B cell (primary cell): ENCODE measurements around the gene LAMA2. TPM values are rescaled to one million over a fixed set of nuclear protein-coding genes. Genes with fewer than 3 reads are reported as not detected.

Experiments used
- ATAC-seq: fragments of 200-7000 bp; cut with Tn5 transposase; one replicate; pipeline ENCODE4 v1.10.0; 2021; ENCODE audit warnings: low read depth, mild to moderate bottlenecking, moderate number of reproducible peaks, moderate library complexity
- CTCF ChIA-PET: fragments of 350-600 bp; sonication (Branson Sonifier 250); formaldehyde crosslinking; loops from one replicate; lab custom pipeline; 2021; ENCODE audit warnings: antibody characterized with exemption, inconsistent platforms; lab: Charles Lee
- POLR2A ChIA-PET: fragments of 350-600 bp; sonication (Branson Sonifier 250); formaldehyde crosslinking; loops from one replicate; lab custom pipeline; 2021; ENCODE audit warnings: antibody characterized with exemption; lab: Charles Lee
- DNase-seq: peaks from one replicate; pipeline ENCODE4 v3.0.0; 2013
- H2AFZ ChIP-seq: 2 replicates; pipeline ENCODE4 v1.6.1; 2012; ENCODE audit warnings: mild to moderate bottlenecking, low read depth, low read length; ENCODE audit not compliant: insufficient read depth, poor library complexity, severe bottlenecking
- H3K27ac ChIP-seq, 2 donors: 1 replicate in 1 of 2; 2 replicates in 1 of 2; pipeline ENCODE4 v1.5.1; 2012 to 2013; ENCODE audit warnings: low read length in 2 of 2, mild to moderate bottlenecking in 2 of 2, moderate library complexity in 1 of 2
- H3K27me3 ChIP-seq, 4 experiments: fragments of 200-600 bp in 1 of 4; sonication (generic) in 1 of 4; replicated peaks in 1 of 4; 1 replicate in 2 of 4; 2 replicates in 2 of 4; pipeline versions ENCODE4 v1.6.1 to v1.7.0; 2013 to 2016; ENCODE audit warnings: low read length in 3 of 4, mild to moderate bottlenecking in 2 of 4, mixed read lengths in 1 of 4, moderate library complexity in 1 of 4; ENCODE audit not compliant: insufficient read depth in 4 of 4, control insufficient read depth in 3 of 4; ENCODE audit errors: control extremely low read depth in 1 of 4
- H3K36me3 ChIP-seq, 2 experiments: replicated peaks in 1 of 2; 1 replicate in 1 of 2; 2 replicates in 1 of 2; pipeline versions ENCODE4 v1.6.1 to v1.7.1; 2013; ENCODE audit warnings: low read length in 1 of 2; ENCODE audit not compliant: insufficient read depth in 2 of 2, control insufficient read depth in 1 of 2; ENCODE audit errors: control extremely low read depth in 1 of 2, extremely low read depth in 1 of 2
- H3K4me1 ChIP-seq, 2 donors: fragments of 200-600 bp in 1 of 2; sonication (generic) in 1 of 2; 1 replicate in 1 of 2; 2 replicates in 1 of 2; pipeline versions ENCODE4 v1.5.1 to v1.6.1; 2013 to 2017; ENCODE audit warnings: low read length in 2 of 2; ENCODE audit not compliant: control insufficient read depth in 2 of 2, insufficient read depth in 2 of 2
- H3K4me2 ChIP-seq: replicated peaks from 2 replicates; pipeline ENCODE3; 2012; ENCODE audit warnings: mild to moderate bottlenecking, low read depth, low read length; ENCODE audit not compliant: poor library complexity, severe bottlenecking
- H3K4me3 ChIP-seq, 5 experiments: fragments of 200-600 bp in 1 of 5; sonication (generic) in 1 of 5; 1 replicate in 3 of 5; 2 replicates in 2 of 5; pipeline versions ENCODE4 v1.5.1 to v1.7.0; 2011 to 2016; ENCODE audit warnings: low read length in 4 of 5, mild to moderate bottlenecking in 4 of 5, low read depth in 2 of 5, control low read depth in 1 of 5, moderate library complexity in 1 of 5; ENCODE audit not compliant: insufficient read depth in 1 of 5; ENCODE audit errors: control extremely low read depth in 1 of 5, extremely low read depth in 1 of 5
- H3K79me2 ChIP-seq: fragments of 200-600 bp; sonication (generic); one replicate; pipeline ENCODE4 v1.6.0; 2016; ENCODE audit warnings: low read length; ENCODE audit not compliant: control insufficient read depth, insufficient read depth
- H3K9ac ChIP-seq: fragments of 200-600 bp; sonication (generic); 2 replicates; pipeline ENCODE4 v1.6.1; 2017; ENCODE audit warnings: mild to moderate bottlenecking, low read length, moderate library complexity
- H3K9me3 ChIP-seq, 3 donors: one replicate each; pipeline versions ENCODE4 v1.6.1 to v1.7.1; 2013; ENCODE audit warnings: low read length in 2 of 3; ENCODE audit not compliant: control insufficient read depth in 2 of 3, insufficient read depth in 1 of 3; ENCODE audit errors: control extremely low read depth in 1 of 3
- H4K20me1 ChIP-seq: 2 replicates; pipeline ENCODE4 v1.6.0; 2012; ENCODE audit warnings: mild to moderate bottlenecking, low read length; ENCODE audit not compliant: insufficient read depth, control insufficient read depth, poor library complexity, severe bottlenecking
- H3K27ac Mint-ChIP-seq: one replicate; pipeline ENCODE4 v1.8.0; 2021; ENCODE audit warnings: mixed read lengths
- H3K27me3 Mint-ChIP-seq: one replicate; pipeline ENCODE4 v1.8.0; 2021; ENCODE audit warnings: mixed read lengths
- H3K4me1 Mint-ChIP-seq: one replicate; pipeline ENCODE4 v1.8.0; 2021; ENCODE audit warnings: mixed read lengths
- H3K4me3 Mint-ChIP-seq: one replicate; pipeline ENCODE4 v1.8.0; 2021; ENCODE audit warnings: mixed read lengths
- H3K9me3 Mint-ChIP-seq: one replicate; pipeline ENCODE4 v1.8.0; 2022; ENCODE audit warnings: mixed read lengths; ENCODE audit not compliant: insufficient read depth
- CTCF ChIP-seq: fragments of 200-600 bp; IDR thresholded peaks from one replicate; pipeline ENCODE4 v1.8.0; 2022; ENCODE audit warnings: antibody characterized with exemption, mild to moderate bottlenecking
- EZH2 ChIP-seq: IDR thresholded peaks from 2 replicates; pipeline ENCODE4 v1.6.1; 2012; ENCODE audit warnings: borderline replicate concordance, low read depth, mild to moderate bottlenecking, moderate library complexity, low read length; ENCODE audit not compliant: insufficient read depth, poor library complexity, severe bottlenecking
- WGBS: methylation state at CpG from one replicate; pipeline ENCODE4 v1.1.5; 2013; ENCODE audit warnings: missing lambda C conversion rate; ENCODE audit not compliant: insufficient coverage; 5-methylcytosine and 5-hydroxymethylcytosine counted together
- intact Hi-C: fragments of 100-400 bp; cut with micrococcal nuclease; formaldehyde crosslinking; loops from one replicate; pipeline ENCODE4 v1.10.0; 2022
- polyA plus RNA-seq: library from polyadenylated mRNA; depleted of rRNA; stranded (reverse); fragments of >200 nt; gene quantifications from 2 replicates; pipeline ENCODE4 v1.2.3, GENCODE V29; 2012
- total RNA-seq, 2 donors: library from RNA; stranded (reverse); fragments of 120-200 nt in 1 of 2; gene quantifications; 1 replicate in 1 of 2; 2 replicates in 1 of 2; pipeline versions ENCODE4 v1.2.3 to v1.2.4, GENCODE V29; 2013 to 2022

LAMA2 gene
- total and polyA plus RNA-seq, 2 donors (not counting 1 experiment from before 2014, with no cell fraction given) = 0.16 TPM; not detected in 1

- TF ChIP-seq CTCF (no peak), EZH2 (no peak)
- Histone ChIP-seq H3K27me3 (no peaks in the 10 kb centered on the region), H3K9me3 (no peaks in the 10 kb centered on the region), H2AFZ (peak overlapping the region; percentile 32), H3K27ac (no peak overlapping the region), H3K79me2 (no peaks in the 10 kb centered on the region), H4K20me1 (no peaks in the 10 kb centered on the region), H3K4me3 (no peak overlapping the region), H3K4me1 (peaks cover 9 to 10% of the 10 kb centered on the region in 2 donors), H3K4me2 (no peak overlapping the region), H3K36me3 (no peaks in the 10 kb centered on the region), H3K9ac (no peak overlapping the region)
- Mint-ChIP-seq H3K4me3 (no peak overlapping the region), H3K27me3 (peaks cover 2% of the 10 kb centered on the region), H3K4me1 (peaks cover 9% of the 10 kb centered on the region), H3K9me3 (no peaks in the 10 kb centered on the region), H3K27ac (no peak overlapping the region)
- 100% methylated on average over 3 of the region's 4 CpGs for WGBS
- ATAC-seq (no peak), DNase-seq (no peak)
- CTCF ChIA-PET = interaction anchor here (0.7 to 7.6 kb wide), 28 partner anchors 10 to 1385 kb away, joined by 3 to 60 read pairs (median 4); no protein-coding TSS in a partner anchor
- intact Hi-C loops = loop anchor here (1.0 to 2.0 kb wide), 7 partner anchors 75 to 1372 kb away; no protein-coding TSS in a partner anchor
- POLR2A ChIA-PET = no interaction called here
Measured at GRCh38 chr6:129499843-129500219, 616.9 kb downstream of the LAMA2 start.

- 55% methylated on average over 7 of the region's 13 CpGs for WGBS
- intact Hi-C loops = no loop called here
- CTCF ChIA-PET = interaction anchor here (0.9 to 7.6 kb wide), 11 partner anchors 11 to 1350 kb away, joined by 3 to 60 read pairs (median 3); no protein-coding TSS in a partner anchor
- ATAC-seq (no peak), DNase-seq (no peak)
- H3K4me3 Mint-ChIP-seq = no peak overlapping the region
- H3K27me3 Mint-ChIP-seq = peaks cover 2% of the 10 kb centered on the region
- no peak overlapping the region for H3K9ac ChIP-seq
- no peaks in the 10 kb centered on the region for H3K9me3 ChIP-seq
- H4K20me1 ChIP-seq = no peaks in the 10 kb centered on the region
- no peaks in the 10 kb centered on the region for H3K36me3 ChIP-seq
- H3K4me2 ChIP-seq = no peak overlapping the region
- H3K79me2 ChIP-seq = no peaks in the 10 kb centered on the region
- H3K27ac ChIP-seq = no peak overlapping the region
- no peak overlapping the region for H3K4me3 ChIP-seq
- H2AFZ ChIP-seq = no peak overlapping the region
- H3K4me1 Mint-ChIP-seq = peaks cover 9% of the 10 kb centered on the region
- POLR2A ChIA-PET = no interaction called here
- H3K27me3 ChIP-seq = no peaks in the 10 kb centered on the region
- TF ChIP-seq EZH2 (no peak), CTCF (peak; percentile 25)
- H3K4me1 ChIP-seq = peaks cover 9 to 10% of the 10 kb centered on the region in 2 donors
- no peaks in the 10 kb centered on the region for H3K9me3 Mint-ChIP-seq
- H3K27ac Mint-ChIP-seq = no peak overlapping the region
Measured at GRCh38 chr6:129500958-129501739, 618.2 kb downstream of the LAMA2 start.
